PC-9 (cell line): ENCODE measurements around the gene DAAM1.

Source experiments
- EZH2 ChIP-seq: fragments of 200-600 bp; sonication (generic); IDR thresholded peaks from 2 replicates; pipeline ENCODE4 v1.8.0; 2017; ENCODE audit warnings: antibody characterized with exemption, low read depth
- TF ChIP-seq, protein P1 (sequence below): fragments of 200-600 bp; sonication (generic); conservative IDR thresholded peaks from 2 replicates; pipeline ENCODE4 v1.6.1; 2017; ENCODE audit warnings: mixed run types, antibody characterized with exemption, mild to moderate bottlenecking, moderate library complexity

DNA sequence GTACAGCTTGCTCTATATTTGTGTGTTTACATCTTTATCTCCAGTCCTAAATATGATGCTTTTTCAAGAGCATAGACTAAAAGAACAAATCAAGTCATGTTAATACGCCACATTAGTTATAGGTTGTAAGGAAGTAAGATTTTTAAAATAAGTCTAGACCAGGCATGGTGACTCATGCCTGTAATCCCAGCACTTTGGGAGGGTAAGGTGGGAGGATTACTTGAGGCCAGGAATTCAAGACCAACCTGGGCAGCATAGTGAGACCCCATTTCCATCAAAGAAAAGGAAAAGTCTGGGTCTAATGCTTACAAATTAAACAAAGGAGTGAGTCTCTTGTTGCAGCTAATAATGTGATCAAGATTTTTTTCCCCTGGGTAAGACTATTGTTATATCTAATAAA lies 157.9 kb downstream of the DAAM1 start:
- TF ChIP-seq, protein P1, sequence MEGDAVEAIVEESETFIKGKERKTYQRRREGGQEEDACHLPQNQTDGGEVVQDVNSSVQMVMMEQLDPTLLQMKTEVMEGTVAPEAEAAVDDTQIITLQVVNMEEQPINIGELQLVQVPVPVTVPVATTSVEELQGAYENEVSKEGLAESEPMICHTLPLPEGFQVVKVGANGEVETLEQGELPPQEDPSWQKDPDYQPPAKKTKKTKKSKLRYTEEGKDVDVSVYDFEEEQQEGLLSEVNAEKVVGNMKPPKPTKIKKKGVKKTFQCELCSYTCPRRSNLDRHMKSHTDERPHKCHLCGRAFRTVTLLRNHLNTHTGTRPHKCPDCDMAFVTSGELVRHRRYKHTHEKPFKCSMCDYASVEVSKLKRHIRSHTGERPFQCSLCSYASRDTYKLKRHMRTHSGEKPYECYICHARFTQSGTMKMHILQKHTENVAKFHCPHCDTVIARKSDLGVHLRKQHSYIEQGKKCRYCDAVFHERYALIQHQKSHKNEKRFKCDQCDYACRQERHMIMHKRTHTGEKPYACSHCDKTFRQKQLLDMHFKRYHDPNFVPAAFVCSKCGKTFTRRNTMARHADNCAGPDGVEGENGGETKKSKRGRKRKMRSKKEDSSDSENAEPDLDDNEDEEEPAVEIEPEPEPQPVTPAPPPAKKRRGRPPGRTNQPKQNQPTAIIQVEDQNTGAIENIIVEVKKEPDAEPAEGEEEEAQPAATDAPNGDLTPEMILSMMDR: no peak
- no peak for TF ChIP-seq EZH2
